HCT116 (cell line): ENCODE data around the gene USP54. TPM values are rescaled to one million over a fixed set of nuclear protein-coding genes. Genes with fewer than 3 reads are reported as not detected.

Experiments used
- ATAC-seq: fragments of 200-7000 bp; cut with Tn5 transposase; 2 replicates; pipeline ENCODE4 v1.9.1; 2020; ENCODE audit warnings: mild to moderate bottlenecking, moderate library complexity
- BruUV-seq: library from RNA; stranded (reverse); fragments of 400-500 nt; replicated peaks from 2 replicates; lab custom pipeline; 2021; lab: Mats Ljungman, UMichigan
- CTCF ChIA-PET: fragments of 300-600 bp; sonication (Branson Sonifier 250); formaldehyde crosslinking; loops from one replicate; lab custom pipeline; 2021; ENCODE audit warnings: antibody characterized with exemption; lab: Charles Lee
- POLR2A ChIA-PET: fragments of 300-600, 350-600 bp; sonication (Branson Sonifier 250); formaldehyde crosslinking; loops from one replicate; lab custom pipeline; 2021; ENCODE audit warnings: antibody characterized with exemption; lab: Charles Lee
- RAD21 ChIA-PET, 2 experiments: fragments of 300-600 bp; sonication (Branson Sonifier 250); formaldehyde crosslinking; loops; one replicate each; lab custom pipeline; 2023; ENCODE audit warnings: low total read pairs in 2 of 2; ENCODE audit not compliant: uncharacterized antibody in 2 of 2, unreplicated experiment in 2 of 2, low non-redundant PET in 1 of 2; lab: Charles Lee
- DNase-seq: peaks from one replicate; pipeline ENCODE4 v3.0.0-alpha.2; 2010; ENCODE audit warnings: low read depth, low spot score
- H2AFZ ChIP-seq: fragments of 200-600 bp; shearing (Covaris generic), sonication (generic); 2 replicates; pipeline ENCODE4 v1.6.1; 2017; ENCODE audit warnings: low read depth, mixed run types, mixed read lengths, antibody characterized with exemption, low read length; ENCODE audit not compliant: poor library complexity, severe bottlenecking
- H3K27ac ChIP-seq: 2 replicates; pipeline ENCODE4 v1.5.1; 2012; ENCODE audit warnings: low read depth, low read length
- H3K27me3 ChIP-seq: fragments of 200-600 bp; sonication (generic); 2 replicates; pipeline ENCODE4 v1.6.1; 2016; ENCODE audit warnings: mixed run types, low read length, mixed read lengths; ENCODE audit not compliant: insufficient read depth
- H3K36me3 ChIP-seq, 2 experiments: fragments of 200-500 bp in 1 of 2; fragments of 200-600 bp in 1 of 2; sonication (Bioruptor generic) in 1 of 2; sonication (generic) in 1 of 2; 2 replicates each; pipeline versions ENCODE4 v1.5.1 to v1.6.1; 2014 to 2016; ENCODE audit warnings: low read length in 2 of 2, inconsistent platforms in 1 of 2, mixed read lengths in 1 of 2, mixed run types in 1 of 2; ENCODE audit not compliant: insufficient read depth in 2 of 2, control insufficient read depth in 1 of 2
- H3K4me1 ChIP-seq, 2 experiments: fragments of 200-600 bp in 1 of 2; sonication (generic) in 1 of 2; 2 replicates each; pipeline versions ENCODE4 v1.5.1 to v1.6.1; 2012 to 2017; ENCODE audit warnings: low read length in 2 of 2, inconsistent platforms in 1 of 2, mild to moderate bottlenecking in 1 of 2, mixed read lengths in 1 of 2, mixed run types in 1 of 2, moderate library complexity in 1 of 2; ENCODE audit not compliant: insufficient read depth in 2 of 2, control insufficient read depth in 1 of 2
- H3K4me2 ChIP-seq: fragments of 200-600 bp; sonication (generic); 2 replicates; pipeline ENCODE4 v1.6.1; 2017; ENCODE audit warnings: mixed run types, low read length, mixed read lengths
- H3K4me3 ChIP-seq, 2 experiments: fragments of 200-600 bp in 1 of 2; sonication (generic) in 1 of 2; replicated peaks in 1 of 2; 2 replicates each; pipeline ENCODE4 v1.5.1; 2011 to 2016; ENCODE audit warnings: low read length in 2 of 2, control low read depth in 1 of 2, low read depth in 1 of 2, mild to moderate bottlenecking in 1 of 2, mixed read lengths in 1 of 2, mixed run types in 1 of 2
- H3K79me2 ChIP-seq: fragments of 200-600 bp; sonication (generic); 2 replicates; pipeline ENCODE4 v1.6.1; 2017; ENCODE audit warnings: mild to moderate bottlenecking, mixed run types, low read length, moderate library complexity, mixed read lengths; ENCODE audit not compliant: insufficient read depth
- H3K9ac ChIP-seq: fragments of 200-600 bp; sonication (generic); 2 replicates; pipeline ENCODE4 v1.6.1; 2016; ENCODE audit warnings: low read length, mixed read lengths
- H3K9me2 ChIP-seq: fragments of 200-600 bp; sonication (generic), shearing (Covaris generic); 2 replicates; pipeline ENCODE4 v1.6.1; 2017; ENCODE audit warnings: mixed run types, mild to moderate bottlenecking, moderate library complexity; ENCODE audit not compliant: insufficient read depth
- H3K9me3 ChIP-seq, 2 experiments: fragments of 200-500 bp in 1 of 2; fragments of 200-600 bp in 1 of 2; sonication (Bioruptor generic) in 1 of 2; sonication (generic) in 1 of 2; 2 replicates each; pipeline ENCODE4 v1.6.1; 2014 to 2017; ENCODE audit warnings: low read length in 2 of 2, mixed read lengths in 2 of 2, inconsistent platforms in 1 of 2, low read depth in 1 of 2, mild to moderate bottlenecking in 1 of 2, mixed run types in 1 of 2, moderate library complexity in 1 of 2; ENCODE audit not compliant: control insufficient read depth in 1 of 2, insufficient read depth in 1 of 2
- H4K20me1 ChIP-seq: fragments of 200-600 bp; sonication (generic), shearing (Covaris generic); 2 replicates; pipeline ENCODE4 v1.6.1; 2017; ENCODE audit warnings: mixed run types, mild to moderate bottlenecking, moderate library complexity; ENCODE audit not compliant: insufficient read depth
- ATF3 ChIP-seq: IDR thresholded peaks from 2 replicates; pipeline ENCODE4 v1.6.1; 2012
- CBX3 ChIP-seq: IDR thresholded peaks from 2 replicates; pipeline ENCODE4 v1.6.1; 2012; ENCODE audit warnings: low read depth
- CEBPB ChIP-seq: IDR thresholded peaks from 2 replicates; pipeline ENCODE4 v1.6.1; 2012; ENCODE audit warnings: low read depth
- EGR1 ChIP-seq: IDR thresholded peaks from 2 replicates; pipeline ENCODE4 v1.6.1; 2012; ENCODE audit warnings: low read depth
- EZH2phosphoT487 ChIP-seq: fragments of 200-600 bp; IDR thresholded peaks from 2 replicates; pipeline ENCODE4 v1.6.1; 2018; ENCODE audit warnings: antibody characterized with exemption, borderline replicate concordance
- FOSL1 ChIP-seq: IDR thresholded peaks from 2 replicates; pipeline ENCODE4 v1.6.1; 2012; ENCODE audit warnings: low read depth
- JUND ChIP-seq: IDR thresholded peaks from 2 replicates; pipeline ENCODE4 v1.6.1; 2012
- POLR2AphosphoS5 ChIP-seq: IDR thresholded peaks from 2 replicates; pipeline ENCODE4 v1.6.1; 2011; ENCODE audit warnings: mild to moderate bottlenecking, low read depth, low read length, moderate library complexity
- RAD21 ChIP-seq: IDR thresholded peaks from 2 replicates; pipeline ENCODE4 v1.6.1; 2012; ENCODE audit warnings: low read depth, mild to moderate bottlenecking
- REST ChIP-seq: IDR thresholded peaks from 2 replicates; pipeline ENCODE4 v1.6.1; 2012; ENCODE audit warnings: low read depth
- SP1 ChIP-seq: IDR thresholded peaks from 2 replicates; pipeline ENCODE4 v1.6.1; 2012; ENCODE audit warnings: low read depth
- SRF ChIP-seq: IDR thresholded peaks from 2 replicates; pipeline ENCODE4 v1.6.1; 2012; ENCODE audit warnings: low read depth
- TCF7L2 ChIP-seq: IDR thresholded peaks from 2 replicates; pipeline ENCODE4 v1.7.0; 2011; ENCODE audit warnings: borderline replicate concordance, inconsistent platforms; ENCODE audit not compliant: insufficient read depth, insufficient read length; ENCODE audit errors: extremely low read depth
- YY1 ChIP-seq: IDR thresholded peaks from 2 replicates; pipeline ENCODE4 v1.6.1; 2011; ENCODE audit warnings: low read length, low read depth, moderate library complexity, mild to moderate bottlenecking; ENCODE audit not compliant: insufficient replicate concordance; ENCODE audit errors: extremely low read depth
- ZBTB33 ChIP-seq: IDR thresholded peaks from 2 replicates; pipeline ENCODE4 v1.6.1; 2011; ENCODE audit warnings: mild to moderate bottlenecking, low read length, moderate library complexity; ENCODE audit not compliant: insufficient replicate concordance; ENCODE audit errors: extremely low read depth
- ZFX ChIP-seq: fragments of 450-650 bp; IDR thresholded peaks from 2 replicates; pipeline ENCODE4 v1.6.1; 2017
- ZNF274 ChIP-seq: fragments of 200-500 bp; sonication (Bioruptor generic); IDR thresholded peaks from 2 replicates; pipeline ENCODE4 v1.6.1; 2014; ENCODE audit warnings: mild to moderate bottlenecking, low read depth, low read length, inconsistent platforms
- intact Hi-C: fragments of 100-400 bp; cut with micrococcal nuclease; formaldehyde crosslinking; loops from 2 replicates; pipeline ENCODE4 v1.10.0; 2022
- total RNA-seq: library from RNA; stranded (reverse); gene quantifications from one replicate; pipeline ENCODE4 v1.2.1, GENCODE V29; 2021; ENCODE audit not compliant: unreplicated experiment

USP54 gene
- total RNA-seq, 1 experiment from 2014 or later, result 28.0 TPM

GRCh38 chr10:73585327-73585726 is 5.8 kb downstream of the USP54 start:
- no peak overlapping the region for H3K9ac ChIP-seq
- no peak overlapping the region for H3K4me2 ChIP-seq
- no peaks in the 10 kb centered on the region for H3K9me2 ChIP-seq
- TF ChIP-seq EGR1, result no peak
- TF ChIP-seq RAD21, result no peak
- no peak for TF ChIP-seq JUND
- no peak for TF ChIP-seq EZH2phosphoT487
- TF ChIP-seq ZBTB33, result no peak
- no peak for TF ChIP-seq ZNF274
- no peak for TF ChIP-seq TCF7L2
- TF ChIP-seq YY1, result no peak
- TF ChIP-seq FOSL1, result no peak
- TF ChIP-seq SP1, result no peak
- TF ChIP-seq POLR2AphosphoS5, result no peak
- TF ChIP-seq REST, result no peak
- no peak for TF ChIP-seq CBX3
- TF ChIP-seq CEBPB, result no peak
- TF ChIP-seq SRF, result no peak
- no peak for TF ChIP-seq ATF3
- TF ChIP-seq ZFX, result no peak
- intact Hi-C loops, result no loop called here
- H4K20me1 ChIP-seq, result no peaks in the 10 kb centered on the region
- no TSS peak for BruUV-seq
- no peaks in the 10 kb centered on the region for H3K36me3 ChIP-seq
- ChIA-PET RAD21 (no interaction called here), POLR2A (no interaction called here), CTCF (no interaction called here)
- no peak overlapping the region for H3K4me3 ChIP-seq
- DNase-seq (no peak), ATAC-seq (no peak)
- no peak overlapping the region for H3K27ac ChIP-seq
- no peaks in the 10 kb centered on the region; the same call in 1 of the 2 replicates for H3K79me2 ChIP-seq
- no peaks in the 10 kb centered on the region for H3K4me1 ChIP-seq
- H3K9me3 ChIP-seq, result peaks cover 0 to 4% of the 10 kb centered on the region in 2 experiments; a peak in 1 of 4 replicates
- no peaks in the 10 kb centered on the region for H3K27me3 ChIP-seq
- H2AFZ ChIP-seq, result no peak overlapping the region
